Heart left ventricle (tissue), 16 donors: Measurements from ENCODE around the gene BIRC7. TPM values are rescaled to one million over a fixed set of nuclear protein-coding genes. Genes with fewer than 3 reads are reported as not detected.

Source experiments
- ATAC-seq, 4 donors: fragments of 200-7000 bp; cut with Tn5 transposase; one replicate each; pipeline ENCODE4 v1.9.1; 2020 to 2022; ENCODE audit warnings: moderate library complexity in 4 of 4, mild to moderate bottlenecking in 3 of 4, moderate number of reproducible peaks in 1 of 4
- DNase-seq, 5 donors: peaks; one replicate each; pipeline ENCODE4 v3.0.0-alpha.2; 2020
- H3K27ac ChIP-seq, 12 donors: fragments of 200-600 bp; sonication (generic) in 4 of 12; one replicate each; pipeline versions ENCODE4 v1.5.0 to v1.8.0; 2016 to 2022; ENCODE audit warnings: mild to moderate bottlenecking in 2 of 12
- H3K27me3 ChIP-seq, 9 donors: fragments of 200-600 bp; sonication (generic) in 2 of 9; one replicate each; pipeline versions ENCODE4 v1.5.1 to v1.8.0; 2016 to 2022; ENCODE audit warnings: mild to moderate bottlenecking in 3 of 9
- H3K36me3 ChIP-seq, 9 donors: fragments of 200-600 bp; sonication (generic) in 2 of 9; one replicate each; pipeline versions ENCODE4 v1.5.0 to v1.8.0; 2018 to 2022; ENCODE audit warnings: mild to moderate bottlenecking in 2 of 9
- H3K4me1 ChIP-seq, 12 donors: fragments of 200-600 bp; sonication (generic) in 4 of 12; one replicate each; pipeline versions ENCODE4 v1.5.0 to v1.8.0; 2016 to 2022; ENCODE audit warnings: mild to moderate bottlenecking in 3 of 12
- H3K4me3 ChIP-seq, 12 donors: fragments of 200-600 bp; sonication (generic) in 4 of 12; one replicate each; pipeline versions ENCODE4 v1.5.0 to v1.8.0; 2017 to 2022; ENCODE audit warnings: mild to moderate bottlenecking in 9 of 12, moderate library complexity in 4 of 12
- H3K9me3 ChIP-seq, 12 donors: fragments of 200-600 bp; sonication (generic) in 4 of 12; one replicate each; pipeline versions ENCODE4 v1.5.0 to v1.8.0; 2016 to 2022; ENCODE audit warnings: mild to moderate bottlenecking in 1 of 12
- POLR2A ChIP-seq, 2 donors: fragments of 450-650 bp; IDR thresholded peaks; one replicate each; pipeline ENCODE4 v1.6.1; 2017; ENCODE audit warnings: antibody characterized with exemption in 2 of 2, mild to moderate bottlenecking in 2 of 2, moderate library complexity in 2 of 2
- WGBS, 4 donors: extraction: QIAGEN DNeasy Blood & Tissue Kit in 2 of 4; methylation state at CpG; one replicate each; pipeline versions ENCODE4 v1.1.5 to v1.1.7; 2013 to 2018; 5-methylcytosine and 5-hydroxymethylcytosine counted together
- intact Hi-C, 10 donors: fragments of 100-400 bp; cut with DNase I; formaldehyde crosslinking; loops; one replicate each; pipeline versions ENCODE4 v1.11.1 to v1.14.2; 2022
- polyA plus RNA-seq, 2 donors: library from polyadenylated mRNA; stranded (reverse); fragments of 200-250 nt; gene quantifications; one replicate each; pipeline ENCODE4 v1.2.3, GENCODE V29; 2013
- total RNA-seq, 9 donors: library from RNA; depleted of rRNA in 2 of 9; stranded (reverse); fragments of >200 nt in 2 of 9; fragmentation: NEBNext Ultra II Directional in 3 of 9; extraction: Animal tissue kit (Norgen Biotek cat#: 25700) in 3 of 9; gene quantifications; one replicate each; pipeline versions ENCODE4 v1.1.0 to v1.2.4, GENCODE V29; 2016 to 2023
- TF ChIP-seq, protein P1 (sequence below), 12 donors: fragments of 200-600 bp; sonication (generic) in 4 of 12; IDR thresholded peaks; one replicate each; pipeline versions ENCODE4 v1.5.0 to v1.8.0; 2018 to 2022; ENCODE audit warnings: antibody characterized with exemption in 12 of 12, mild to moderate bottlenecking in 5 of 12
- donor health status: ischemic (EF 13 %, LVEDD 7.1; RV severe dilation, severe dysfunction).
- donor health status: healthy with polysubstance abuse.
- donor health status: DM: no; HTN: yes; CAD: no.
- donor health status: DM: no; HTN: no; CAD: no.
- donor health status: ischemic (EF 25% LVEDD 6.9; RV normal size, moderate dysfunction).
- donor health status: ischemic (EF 25% LVEDD 5.7; RV mildly dilated, moderate dysfunction).
- donor health status: healthy.
- donor health status: DM: yes; HTN: yes; CAD: no.
- donor health status: ischemic (EF 35%, LVEDD 5.7; RV mildly dilated, moderate dysfunction).
- donor health status: nonischemic (EF 11% LVEDD 7.7; RV severe dilation, severe dysfunction).
- donor health status: DM: yes; HTN: yes; CAD: no.
- donor health status: PGD.
- donor health status: ischemic (EF 29% LVEDD 5.4; RV normal size, mild dysfunction).
- donor health status: nonischemic (EF 23%, LVEDD 6.1; RV moderate dilation, normal function).

Gene BIRC7
- total and polyA plus RNA-seq, 11 donors, result 0.20 to 5.6 (median 0.50) TPM; not detected in 5

DNA sequence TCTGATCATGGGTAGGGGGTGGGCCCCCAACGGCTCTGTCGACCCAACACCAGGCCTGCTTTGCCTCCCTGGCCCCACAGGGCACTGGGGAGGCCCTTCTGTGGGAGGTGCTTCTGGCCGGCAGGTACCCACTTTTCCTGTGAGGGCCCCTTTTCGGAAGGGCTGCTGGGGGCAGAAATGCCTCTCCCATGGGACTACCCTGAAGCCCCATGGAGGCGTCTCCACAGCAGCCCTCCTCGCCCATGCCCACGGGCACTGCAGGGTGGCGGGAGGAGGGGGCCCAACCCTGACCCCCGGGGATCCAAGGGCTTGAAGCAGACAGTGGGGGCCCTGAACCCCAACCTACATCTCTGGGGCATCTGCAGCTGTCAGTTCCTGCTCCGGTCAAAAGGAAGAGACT is 2.3 kb downstream of the BIRC7 start:
- TF ChIP-seq, protein P1, sequence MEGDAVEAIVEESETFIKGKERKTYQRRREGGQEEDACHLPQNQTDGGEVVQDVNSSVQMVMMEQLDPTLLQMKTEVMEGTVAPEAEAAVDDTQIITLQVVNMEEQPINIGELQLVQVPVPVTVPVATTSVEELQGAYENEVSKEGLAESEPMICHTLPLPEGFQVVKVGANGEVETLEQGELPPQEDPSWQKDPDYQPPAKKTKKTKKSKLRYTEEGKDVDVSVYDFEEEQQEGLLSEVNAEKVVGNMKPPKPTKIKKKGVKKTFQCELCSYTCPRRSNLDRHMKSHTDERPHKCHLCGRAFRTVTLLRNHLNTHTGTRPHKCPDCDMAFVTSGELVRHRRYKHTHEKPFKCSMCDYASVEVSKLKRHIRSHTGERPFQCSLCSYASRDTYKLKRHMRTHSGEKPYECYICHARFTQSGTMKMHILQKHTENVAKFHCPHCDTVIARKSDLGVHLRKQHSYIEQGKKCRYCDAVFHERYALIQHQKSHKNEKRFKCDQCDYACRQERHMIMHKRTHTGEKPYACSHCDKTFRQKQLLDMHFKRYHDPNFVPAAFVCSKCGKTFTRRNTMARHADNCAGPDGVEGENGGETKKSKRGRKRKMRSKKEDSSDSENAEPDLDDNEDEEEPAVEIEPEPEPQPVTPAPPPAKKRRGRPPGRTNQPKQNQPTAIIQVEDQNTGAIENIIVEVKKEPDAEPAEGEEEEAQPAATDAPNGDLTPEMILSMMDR (IDR thresholded peaks at IDR 0.05), result no peak
- no peak for TF ChIP-seq POLR2A (IDR thresholded peaks at IDR 0.05)
- intact Hi-C loops, result loop anchor here in 1 of 10 donors (10.0 kb wide), 1 partner anchor 183 kb away; no protein-coding TSS in a partner anchor
- no peaks in the 10 kb centered on the region for H3K9me3 ChIP-seq
- H3K27me3 ChIP-seq, result peaks cover 0 to 20% (median 5%) of the 10 kb centered on the region in 9 donors
- peaks cover 0 to 3% (median 0%) of the 10 kb centered on the region in 12 donors for H3K4me1 ChIP-seq
- H3K27ac ChIP-seq, result no peak overlapping the region
- ATAC-seq (no peak), DNase-seq (no peak)
- no peaks in the 10 kb centered on the region for H3K36me3 ChIP-seq
- H3K4me3 ChIP-seq, result no peak overlapping the region
- 69 to 80% (median 77%) methylated on average over 5 to 10 of the region's 10 CpGs for WGBS, 4 donors

DNA sequence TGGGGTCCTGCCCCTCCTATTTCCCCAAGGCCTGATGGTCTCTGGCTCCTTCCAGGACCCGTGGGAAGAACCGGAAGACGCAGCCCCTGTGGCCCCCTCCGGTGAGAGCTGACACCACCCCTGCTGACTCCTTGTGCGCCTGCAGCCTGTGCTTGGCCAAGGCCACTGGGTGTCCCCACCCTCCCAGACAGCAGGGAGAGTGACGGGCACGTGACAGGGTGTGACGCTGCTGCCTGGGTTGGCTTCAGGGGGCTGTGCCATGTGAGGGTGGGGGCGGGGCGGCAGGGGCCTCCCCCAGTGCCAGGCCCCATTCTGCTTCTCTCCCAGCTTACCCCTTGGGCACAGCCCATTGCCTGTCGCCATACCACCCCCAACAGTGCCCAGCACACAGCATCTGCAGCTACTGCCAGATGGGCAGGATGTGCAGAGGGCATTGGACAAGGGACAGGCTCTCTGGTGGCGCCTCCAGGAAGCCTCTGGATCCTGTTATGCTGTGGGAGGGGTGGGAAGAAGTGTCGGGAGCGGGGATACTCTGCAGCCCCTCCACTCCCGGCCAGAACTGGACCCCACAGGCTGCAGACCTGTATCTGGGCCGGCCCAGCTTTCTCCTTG is 2.9 kb downstream of the BIRC7 start:
- WGBS, 4 donors, result 43 to 55% (median 45%) methylated on average over 7 to 16 of the region's 16 CpGs
- H3K36me3 ChIP-seq, result no peaks in the 10 kb centered on the region
- TF ChIP-seq POLR2A (IDR thresholded peaks at IDR 0.05), result no peak
- TF ChIP-seq, protein P1 (IDR thresholded peaks at IDR 0.05), result peak in 1 of 12 donors; percentile 12
- no peak overlapping the region for H3K4me3 ChIP-seq
- no peaks in the 10 kb centered on the region for H3K9me3 ChIP-seq
- ATAC-seq (peak in 2 of 4 donors; percentile 11 to 40), DNase-seq (no peak)
- H3K27ac ChIP-seq, result no peak overlapping the region
- H3K27me3 ChIP-seq, result peaks cover 0 to 22% (median 5%) of the 10 kb centered on the region in 9 donors
- peaks cover 0 to 3% (median 0%) of the 10 kb centered on the region in 12 donors for H3K4me1 ChIP-seq
- intact Hi-C loops, result loop anchor here in 1 of 10 donors (10.0 kb wide), 1 partner anchor 184 kb away; no protein-coding TSS in a partner anchor

DNA sequence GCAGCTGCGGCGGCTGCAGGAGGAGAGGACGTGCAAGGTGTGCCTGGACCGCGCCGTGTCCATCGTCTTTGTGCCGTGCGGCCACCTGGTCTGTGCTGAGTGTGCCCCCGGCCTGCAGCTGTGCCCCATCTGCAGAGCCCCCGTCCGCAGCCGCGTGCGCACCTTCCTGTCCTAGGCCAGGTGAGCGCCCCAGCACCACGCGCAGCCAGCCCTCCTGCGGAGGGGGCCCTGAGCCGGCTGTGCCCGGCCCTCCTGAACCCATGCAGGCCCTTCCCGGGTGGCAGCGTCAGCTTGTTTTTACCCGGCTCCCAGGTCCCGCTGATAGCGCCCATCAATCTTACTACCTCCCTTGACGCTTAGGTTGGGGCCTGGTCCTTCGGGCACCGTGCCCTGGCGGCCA is 3.7 kb downstream of the BIRC7 start:
- no peaks in the 10 kb centered on the region for H3K36me3 ChIP-seq
- no peak overlapping the region for H3K4me3 ChIP-seq
- 87 to 90% (median 88%) methylated on average over 12 to 30 of the region's 30 CpGs for WGBS, 4 donors
- no peak overlapping the region for H3K27ac ChIP-seq
- ATAC-seq (no peak), DNase-seq (no peak)
- TF ChIP-seq POLR2A (IDR thresholded peaks at IDR 0.05), result no peak
- TF ChIP-seq, protein P1 (IDR thresholded peaks at IDR 0.05), result no peak
- H3K9me3 ChIP-seq, result no peaks in the 10 kb centered on the region
- H3K27me3 ChIP-seq, result peaks cover 0 to 23% (median 1%) of the 10 kb centered on the region in 9 donors
- intact Hi-C loops, result loop anchor here in 1 of 10 donors (10.0 kb wide), 1 partner anchor 185 kb away; no protein-coding TSS in a partner anchor
- peaks cover 0 to 3% (median 0%) of the 10 kb centered on the region in 12 donors for H3K4me1 ChIP-seq

DNA sequence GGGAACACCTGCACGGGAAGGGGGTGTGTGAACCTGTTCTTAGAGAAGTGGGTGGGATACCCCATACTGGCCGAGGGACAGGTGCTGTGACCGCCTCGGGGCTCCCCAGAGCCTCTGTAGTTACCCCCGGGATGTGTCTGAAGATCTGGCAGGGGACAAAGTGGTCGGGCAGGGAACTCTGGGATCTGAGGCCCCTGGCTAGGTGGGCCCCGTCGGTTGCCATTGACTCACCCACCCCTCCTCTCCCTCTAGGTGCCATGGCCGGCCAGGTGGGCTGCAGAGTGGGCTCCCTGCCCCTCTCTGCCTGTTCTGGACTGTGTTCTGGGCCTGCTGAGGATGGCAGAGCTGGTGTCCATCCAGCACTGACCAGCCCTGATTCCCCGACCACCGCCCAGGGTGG is 4.3 kb downstream of the BIRC7 start:
- TF ChIP-seq POLR2A (IDR thresholded peaks at IDR 0.05), result no peak
- TF ChIP-seq, protein P1 (IDR thresholded peaks at IDR 0.05), result no peak
- DNase-seq, result no peak
- intact Hi-C loops, result no loop called here
- Histone ChIP-seq H3K9me3 (no peaks in the 10 kb centered on the region), H3K4me3 (no peak overlapping the region), H3K4me1 (peaks cover 0 to 3% (median 0%) of the 10 kb centered on the region in 12 donors), H3K27ac (no peak overlapping the region), H3K27me3 (peaks cover 0 to 20% (median 0%) of the 10 kb centered on the region in 9 donors), H3K36me3 (no peaks in the 10 kb centered on the region)
- no peak for ATAC-seq
- 84 to 93% (median 87%) methylated on average over 7 to 11 of the region's 11 CpGs for WGBS, 4 donors
